Esophagus muscularis mucosa (tissue), 3 donors: ENCODE results near the gene ADGRD2.

ENCODE experiments used
- POLR2A ChIP-seq: fragments of 450-650 bp; IDR thresholded peaks from one replicate; pipeline ENCODE4 v1.6.1; 2017; ENCODE audit warnings: antibody characterized with exemption, moderate library complexity, mild to moderate bottlenecking, low read depth
- POLR2AphosphoS5 ChIP-seq, 2 donors: sonication (generic); formaldehyde crosslinking; IDR thresholded peaks; one replicate each; pipeline ENCODE4 v1.6.1; 2017; ENCODE audit warnings: antibody characterized with exemption in 2 of 2
- TF ChIP-seq, protein P1 (sequence below), 3 experiments: fragments of 200-600 bp in 2 of 3; fragments of 450-650 bp in 1 of 3; sonication (generic) in 2 of 3; IDR thresholded peaks; one replicate each; pipeline ENCODE4 v1.5.1; 2017 to 2019; ENCODE audit warnings: antibody characterized with exemption in 3 of 3, mild to moderate bottlenecking in 2 of 3, moderate library complexity in 1 of 3

- TF ChIP-seq, protein P1, sequence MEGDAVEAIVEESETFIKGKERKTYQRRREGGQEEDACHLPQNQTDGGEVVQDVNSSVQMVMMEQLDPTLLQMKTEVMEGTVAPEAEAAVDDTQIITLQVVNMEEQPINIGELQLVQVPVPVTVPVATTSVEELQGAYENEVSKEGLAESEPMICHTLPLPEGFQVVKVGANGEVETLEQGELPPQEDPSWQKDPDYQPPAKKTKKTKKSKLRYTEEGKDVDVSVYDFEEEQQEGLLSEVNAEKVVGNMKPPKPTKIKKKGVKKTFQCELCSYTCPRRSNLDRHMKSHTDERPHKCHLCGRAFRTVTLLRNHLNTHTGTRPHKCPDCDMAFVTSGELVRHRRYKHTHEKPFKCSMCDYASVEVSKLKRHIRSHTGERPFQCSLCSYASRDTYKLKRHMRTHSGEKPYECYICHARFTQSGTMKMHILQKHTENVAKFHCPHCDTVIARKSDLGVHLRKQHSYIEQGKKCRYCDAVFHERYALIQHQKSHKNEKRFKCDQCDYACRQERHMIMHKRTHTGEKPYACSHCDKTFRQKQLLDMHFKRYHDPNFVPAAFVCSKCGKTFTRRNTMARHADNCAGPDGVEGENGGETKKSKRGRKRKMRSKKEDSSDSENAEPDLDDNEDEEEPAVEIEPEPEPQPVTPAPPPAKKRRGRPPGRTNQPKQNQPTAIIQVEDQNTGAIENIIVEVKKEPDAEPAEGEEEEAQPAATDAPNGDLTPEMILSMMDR (IDR thresholded peaks at IDR 0.05): no peak
- TF ChIP-seq POLR2A (no peak), POLR2AphosphoS5 (IDR thresholded peaks at IDR 0.05) (no peak)
Observed at GRCh38 chr9:124475158-124475867, 25.1 kb downstream of the ADGRD2 start.
